ENCODE data around the gene MYBPC1.
"Not testable (repeated sequence)": the region's sequence is repeated elsewhere in the genome, so short reads cannot be mapped to it uniquely, and the experiment has no call there.

The MYBPC1 gene

GRCh38 chr12:101720118-101720517 lies 125.3 kb downstream of the MYBPC1 start:
- in situ Hi-C loops (cut with MboI; ENCODE audit: low sequenced_read_pairs): no loop called here

- in situ Hi-C loops (cut with MboI; ENCODE audit: low sequenced_read_pairs): no loop called here
These were observed 127.6 kb downstream of the MYBPC1 start for GRCh38 chr12:101722392-101722791.

GRCh38 chr12:101727098-101727497 lies 132.3 kb downstream of the MYBPC1 start:
- in situ Hi-C loops (cut with MboI; ENCODE audit: low sequenced_read_pairs): no loop called here

GRCh38 chr12:101729842-101730241 lies 135.1 kb downstream of the MYBPC1 start:
- in situ Hi-C loops (cut with MboI; ENCODE audit: low sequenced_read_pairs): no loop called here

- in situ Hi-C loops (cut with MboI; ENCODE audit: low sequenced_read_pairs): no loop called here
These were observed 137.5 kb downstream of the MYBPC1 start for GRCh38 chr12:101732318-101732717.

- in situ Hi-C loops (cut with MboI; ENCODE audit: low sequenced_read_pairs): no loop called here
These were observed 138.4 kb downstream of the MYBPC1 start for GRCh38 chr12:101733166-101733565.

GRCh38 chr12:101734482-101734881 lies 139.7 kb downstream of the MYBPC1 start:
- in situ Hi-C loops (cut with MboI; ENCODE audit: low sequenced_read_pairs): not testable (repeated sequence)

Data from HL-60/S4 (cell line).